Measurements from ENCODE around the gene DPP9.
"Not testable (repeated sequence)": the region's sequence is repeated elsewhere in the genome, so short reads cannot be mapped to it uniquely, and the experiment has no call there.

Gene DPP9

DNA sequence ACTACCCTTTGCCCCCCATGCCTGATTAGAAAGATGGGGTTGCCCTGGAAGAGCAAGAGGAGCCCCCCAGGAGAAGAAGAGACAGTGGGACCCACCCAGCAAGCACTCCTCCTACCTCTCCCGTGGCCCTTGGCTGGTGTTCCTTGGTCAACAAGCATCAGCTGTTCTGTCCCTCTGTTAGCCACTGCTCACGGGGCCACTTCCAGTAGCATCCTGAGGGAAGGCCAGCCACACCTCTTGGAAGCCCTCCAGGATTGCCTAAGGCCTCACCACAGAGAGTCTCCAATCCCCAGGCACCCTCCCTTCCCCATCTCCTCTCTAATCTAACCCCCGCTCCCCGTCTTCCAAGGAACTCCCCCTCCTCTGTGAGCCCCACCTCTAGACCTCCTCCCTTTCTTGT is 15.1 kb upstream of the DPP9 start:
- DNase-seq (ENCODE audit: low read depth) = no peak

DNA sequence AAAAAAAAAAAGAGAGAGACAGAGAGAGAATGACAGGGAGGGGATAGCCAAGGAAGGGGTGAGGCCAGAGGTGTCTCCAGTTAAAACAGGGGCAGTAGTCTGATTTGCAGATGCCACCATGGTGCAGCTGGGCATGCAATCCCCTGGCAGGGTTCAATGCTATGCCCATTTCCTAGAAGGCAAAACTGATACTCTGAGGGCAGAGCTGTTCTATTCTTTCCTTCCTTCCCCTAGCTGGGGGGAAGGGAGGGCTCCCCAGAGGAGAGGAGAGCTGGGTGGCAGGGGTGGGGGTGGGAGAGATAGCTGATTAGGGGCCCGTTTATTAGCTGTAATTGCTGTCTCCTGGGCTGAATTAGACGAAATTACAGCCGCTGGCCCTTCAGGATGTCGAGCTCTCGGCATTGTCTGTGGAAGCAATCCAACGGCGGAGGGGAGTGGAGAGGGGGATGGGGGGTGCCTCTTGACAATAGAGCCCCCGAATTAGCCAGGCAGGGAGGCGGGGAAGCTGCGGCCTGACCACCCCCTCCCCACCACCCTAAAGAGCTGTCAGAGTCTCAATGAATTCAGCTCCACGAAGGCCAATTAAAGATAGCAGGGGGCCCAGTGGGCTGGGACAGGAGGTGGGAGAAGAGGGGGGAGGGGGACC is 14.4 kb upstream of the DPP9 start:
- DNase-seq (ENCODE audit: low read depth) = no peak

DNA sequence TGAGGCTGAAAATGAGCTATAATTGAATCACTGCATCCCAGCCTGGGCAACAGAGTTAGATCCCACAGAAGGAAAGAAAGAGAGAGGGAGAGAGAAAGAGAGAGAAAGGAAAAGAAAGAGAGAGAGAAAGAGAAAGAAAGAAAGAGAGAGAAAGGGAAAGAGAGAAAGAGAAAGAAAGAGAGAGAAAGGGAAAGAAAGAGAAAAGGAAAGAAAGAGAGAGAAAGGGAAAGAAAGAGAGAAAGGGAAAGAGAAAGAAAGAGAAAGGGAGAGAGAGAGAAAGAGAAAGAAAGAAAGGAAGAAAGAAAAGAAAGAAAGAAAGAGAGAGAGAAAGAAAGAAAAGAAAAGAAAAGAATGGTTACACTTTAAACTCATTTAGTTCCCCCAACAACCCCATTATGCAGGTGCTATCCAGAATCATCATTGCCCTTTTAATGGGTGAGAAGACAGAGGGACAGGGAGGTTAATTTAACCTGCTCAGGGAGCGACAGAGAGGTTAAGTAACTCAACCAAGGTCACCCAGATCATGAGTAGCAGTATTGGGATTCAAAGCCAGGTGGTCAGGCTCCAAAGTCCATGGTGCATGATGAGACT is 10.2 kb upstream of the DPP9 start:
- DNase-seq (ENCODE audit: low read depth) = no peak

DNA sequence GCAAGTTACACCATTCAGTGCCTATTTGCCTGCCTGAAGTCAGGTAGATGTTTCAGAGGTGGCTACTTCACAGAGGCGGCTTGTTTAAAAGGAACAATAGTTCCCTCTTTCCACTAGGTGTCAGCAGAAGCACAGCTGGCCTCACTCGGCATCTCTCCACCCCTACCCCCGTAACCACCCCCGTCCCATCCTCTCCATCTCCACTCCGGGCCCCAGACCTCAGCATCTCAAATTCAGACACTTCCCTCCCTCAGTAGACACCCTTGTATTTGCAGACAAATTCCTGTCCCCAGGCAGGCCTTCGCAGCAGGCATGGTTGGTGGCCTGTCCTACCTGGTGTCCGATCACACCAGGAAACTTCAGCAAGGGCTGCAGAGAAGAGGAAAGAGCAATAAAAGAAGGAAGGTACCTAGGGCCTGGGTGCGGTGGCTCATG is 9.1 kb upstream of the DPP9 start:
- DNase-seq (ENCODE audit: low read depth) = peak; percentile 75

DNA sequence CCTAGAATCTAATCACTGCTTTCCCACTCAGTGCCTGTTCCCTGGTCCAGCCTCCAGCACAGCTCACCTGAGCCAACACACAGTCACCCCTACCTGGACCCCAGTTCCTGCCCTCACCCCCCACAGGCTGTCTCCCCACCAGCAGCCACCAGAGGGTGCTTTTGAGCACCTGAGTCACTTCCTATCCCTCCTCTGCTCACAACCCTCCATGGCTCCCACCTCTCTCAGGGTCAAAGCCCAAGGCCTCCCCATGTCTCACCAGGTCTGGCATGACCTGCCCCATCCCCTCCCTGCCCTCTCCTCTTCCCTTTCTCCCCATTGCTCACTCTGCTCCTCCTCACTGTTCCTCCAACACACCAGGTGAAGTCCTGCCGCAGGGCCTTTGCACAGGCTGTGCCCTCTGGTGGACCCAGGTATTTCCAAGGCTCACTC is 7.1 kb upstream of the DPP9 start:
- peak; percentile 41 for DNase-seq (ENCODE audit: low read depth)

DNA sequence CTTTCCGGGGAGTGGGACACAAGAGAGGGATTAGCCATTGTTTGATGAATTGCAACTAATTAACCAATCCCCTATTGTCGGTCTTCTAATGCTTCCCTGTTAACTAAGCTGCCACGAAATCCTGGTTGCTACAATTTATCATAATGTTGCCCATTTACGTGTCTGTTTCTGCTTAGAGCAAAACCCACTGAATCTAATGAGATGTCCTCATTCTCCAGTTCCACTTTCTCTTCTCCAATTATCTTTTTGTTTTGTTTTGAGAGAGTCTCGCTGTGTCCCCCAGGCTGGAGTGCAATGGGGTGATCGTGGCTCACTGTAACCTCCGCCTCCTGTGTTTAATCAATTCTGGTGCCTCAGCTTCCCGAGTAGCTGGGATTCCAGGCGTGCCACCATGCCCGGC is 5.2 kb upstream of the DPP9 start:
- DNase-seq (ENCODE audit: low read depth) = no peak

DNA sequence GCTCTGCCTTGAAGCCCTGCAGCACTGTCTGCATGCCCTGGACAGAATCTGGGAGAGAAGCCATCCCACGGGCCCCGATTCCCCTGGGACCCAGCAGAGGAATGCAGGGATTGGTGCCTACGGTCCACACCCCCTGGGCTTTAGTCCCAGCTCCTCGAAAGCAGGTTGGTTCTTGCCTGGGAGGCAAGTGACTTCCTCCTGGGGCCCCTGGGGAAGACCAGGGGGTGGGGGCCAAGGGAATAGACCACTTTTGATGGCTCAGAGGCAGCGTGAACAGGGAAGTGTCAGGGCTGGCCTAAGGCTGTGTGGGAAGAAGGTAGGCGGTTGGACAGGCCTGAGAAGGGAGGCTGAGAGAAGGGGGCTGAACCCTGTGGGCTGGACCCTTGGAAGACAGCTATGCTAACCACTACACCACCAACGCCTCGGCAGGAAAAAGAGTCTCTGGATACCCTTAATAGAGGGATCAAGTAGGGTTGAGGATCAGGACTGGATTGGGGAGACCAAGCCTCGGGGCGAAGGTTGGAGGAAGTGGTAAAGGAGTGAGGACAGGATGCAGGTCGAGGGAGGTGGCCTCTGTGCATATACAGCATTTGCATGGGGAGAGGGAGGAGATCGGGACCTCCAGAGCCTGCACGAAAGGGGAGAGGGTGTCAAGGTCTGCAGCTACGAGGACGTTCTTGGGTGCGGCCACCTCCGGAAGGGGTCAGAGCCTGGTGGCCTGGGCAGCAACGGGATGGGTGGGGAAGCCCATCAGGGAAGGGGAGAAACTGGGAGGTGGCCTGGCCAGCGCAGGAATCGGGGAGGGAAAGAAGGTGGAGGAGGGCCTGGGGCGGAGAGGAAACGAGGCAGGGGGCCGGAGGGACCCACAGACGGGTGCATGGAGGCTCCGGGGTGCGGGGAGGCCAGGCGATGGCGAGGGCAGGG is 709 bp downstream of the DPP9 start:
- DNase-seq (ENCODE audit: low read depth) = peak; percentile 46

DNA sequence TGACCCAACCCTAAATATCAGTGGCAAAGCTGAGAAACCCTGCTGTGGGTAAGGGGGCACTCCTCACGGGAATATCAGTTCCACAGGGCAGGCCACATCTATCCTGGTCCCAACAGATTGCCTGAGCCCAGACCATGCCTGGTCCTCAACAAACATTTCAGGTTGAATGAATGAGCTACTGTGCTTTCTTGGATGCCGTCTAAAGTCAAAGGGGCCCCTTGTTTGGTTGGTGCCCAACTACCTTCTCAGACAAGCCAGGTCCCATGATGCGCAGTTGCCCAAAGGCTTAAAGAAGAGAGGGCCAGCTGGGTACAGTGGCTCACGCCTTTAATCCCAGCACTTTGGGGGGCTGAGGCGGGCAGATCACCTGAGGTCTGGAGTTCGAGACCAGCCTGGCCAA is 2.4 kb downstream of the DPP9 start:
- no peak for DNase-seq (ENCODE audit: low read depth)

DNA sequence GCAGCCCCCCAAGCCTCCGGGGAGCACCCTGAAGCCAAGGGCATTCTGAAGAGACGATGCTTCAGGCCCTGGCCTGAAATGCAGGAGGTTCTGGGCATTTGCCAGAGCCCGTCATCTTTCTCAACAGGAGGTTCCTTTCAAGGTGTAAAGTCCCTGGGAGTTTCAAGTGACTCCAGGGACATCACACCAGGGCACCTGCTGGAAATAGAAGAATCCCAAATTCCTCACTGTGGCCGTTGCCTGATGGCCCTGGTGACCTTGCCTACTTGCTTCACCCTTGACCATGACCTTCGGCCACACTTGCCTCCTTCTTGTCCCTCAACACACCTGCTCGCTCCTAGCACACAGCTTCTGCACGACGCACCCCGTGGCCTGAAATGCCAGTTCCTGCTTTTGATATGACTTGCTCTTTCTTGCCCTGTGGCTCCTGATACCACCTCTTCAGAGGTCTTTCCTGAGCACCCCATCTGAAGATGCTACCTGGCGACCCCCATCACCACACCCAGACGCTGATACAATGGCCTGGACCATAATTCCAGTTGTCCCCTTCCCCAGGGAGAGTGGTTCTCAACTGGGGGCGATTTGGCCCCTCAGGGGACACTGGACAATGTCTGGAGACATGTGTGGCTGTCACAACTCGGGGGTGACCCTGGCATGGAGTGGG is 3.5 kb downstream of the DPP9 start:
- no peak for DNase-seq (ENCODE audit: low read depth)

DNA sequence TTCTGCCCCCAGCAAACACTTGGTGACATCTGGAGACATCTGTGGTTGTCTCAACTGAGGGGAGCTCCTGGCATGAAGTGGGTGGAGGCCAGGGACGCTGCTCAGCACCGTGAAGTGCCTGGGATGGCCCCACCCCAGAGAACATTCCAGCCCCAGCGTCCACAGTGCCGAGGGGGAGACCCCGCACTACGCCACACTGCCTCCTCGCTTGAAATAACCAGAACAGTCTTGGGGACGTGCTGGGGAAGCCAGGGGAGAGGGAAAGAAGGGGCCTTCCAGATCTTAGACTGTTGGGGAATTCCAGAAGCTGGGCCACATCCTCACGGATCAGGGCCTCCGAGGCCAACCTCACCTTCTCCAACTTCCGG is 4.2 kb downstream of the DPP9 start:
- no peak for DNase-seq (ENCODE audit: low read depth)

DNA sequence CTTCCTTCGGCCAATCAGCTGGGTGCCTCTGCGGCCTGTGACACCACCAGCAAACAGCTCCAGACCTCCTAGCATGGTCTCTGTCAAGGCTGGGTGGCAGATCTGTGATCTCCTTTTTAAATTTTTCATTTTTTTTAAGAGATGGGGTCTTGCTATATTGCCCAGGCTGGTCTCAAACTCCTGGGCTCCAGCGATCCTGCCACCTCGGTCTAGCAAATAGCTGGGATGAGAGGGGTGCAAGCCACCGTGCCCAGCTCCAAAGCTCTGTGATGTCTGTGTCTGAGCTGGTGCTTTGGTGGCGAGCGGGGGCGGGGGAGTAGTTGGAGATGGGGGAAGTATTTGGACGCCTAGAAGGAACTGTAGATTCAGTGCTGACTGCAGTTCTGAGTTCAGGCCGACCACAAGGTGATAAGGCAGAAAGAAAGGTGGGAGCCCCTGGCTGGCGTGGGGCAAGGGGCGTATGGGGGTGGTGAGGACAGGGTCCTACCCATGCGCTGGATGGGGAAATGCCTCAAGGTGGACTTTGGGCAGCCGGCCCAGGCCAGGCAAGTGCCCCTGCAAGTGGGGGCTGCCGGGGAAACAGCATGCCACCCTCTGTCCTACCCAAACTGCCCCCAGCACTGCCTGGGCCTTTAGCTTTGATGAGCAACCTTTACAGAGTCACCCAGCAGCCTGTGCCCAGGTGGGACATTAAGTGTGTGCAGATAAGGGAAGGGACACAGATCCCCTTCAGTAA is 5.5 kb downstream of the DPP9 start:
- no peak for DNase-seq (ENCODE audit: low read depth)

DNA sequence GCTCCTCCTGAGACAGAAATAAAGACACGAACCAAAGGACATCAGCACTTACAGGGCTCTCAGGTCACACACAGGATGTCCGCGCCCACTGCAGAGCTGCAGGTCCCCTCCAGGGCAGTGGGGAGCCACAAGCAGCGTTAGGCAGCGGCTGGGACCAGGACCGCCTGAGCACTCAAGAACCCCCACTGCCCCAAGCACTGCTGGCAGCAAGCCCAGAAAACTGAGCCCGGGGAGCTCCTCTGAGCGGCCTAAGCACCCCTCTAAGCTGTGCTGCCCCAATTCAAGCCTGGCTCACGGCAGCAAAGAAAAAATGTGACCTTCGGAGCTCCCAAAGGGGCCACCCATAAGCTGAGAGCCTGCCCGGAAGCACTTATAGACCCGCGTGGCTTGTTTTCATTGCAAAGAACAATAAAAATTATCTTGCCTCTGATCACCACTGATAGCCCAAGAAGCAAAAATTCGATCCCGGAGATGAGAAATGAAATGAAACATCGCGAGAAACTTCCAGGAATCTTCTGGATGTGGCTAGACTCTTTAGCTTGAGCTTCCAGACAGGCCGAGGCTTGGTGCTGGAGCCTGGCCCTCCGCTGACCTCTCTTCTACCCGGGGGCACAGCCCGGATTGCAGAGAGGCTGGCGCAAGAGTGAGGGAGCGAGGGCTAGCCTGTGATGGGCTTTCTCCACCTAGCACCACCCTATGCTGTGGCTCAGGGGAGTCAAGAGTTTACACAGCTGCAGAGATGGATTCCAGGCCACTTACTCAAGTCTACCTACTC is 6.3 kb downstream of the DPP9 start:
- DNase-seq (ENCODE audit: low read depth) = peak; percentile 78

DNA sequence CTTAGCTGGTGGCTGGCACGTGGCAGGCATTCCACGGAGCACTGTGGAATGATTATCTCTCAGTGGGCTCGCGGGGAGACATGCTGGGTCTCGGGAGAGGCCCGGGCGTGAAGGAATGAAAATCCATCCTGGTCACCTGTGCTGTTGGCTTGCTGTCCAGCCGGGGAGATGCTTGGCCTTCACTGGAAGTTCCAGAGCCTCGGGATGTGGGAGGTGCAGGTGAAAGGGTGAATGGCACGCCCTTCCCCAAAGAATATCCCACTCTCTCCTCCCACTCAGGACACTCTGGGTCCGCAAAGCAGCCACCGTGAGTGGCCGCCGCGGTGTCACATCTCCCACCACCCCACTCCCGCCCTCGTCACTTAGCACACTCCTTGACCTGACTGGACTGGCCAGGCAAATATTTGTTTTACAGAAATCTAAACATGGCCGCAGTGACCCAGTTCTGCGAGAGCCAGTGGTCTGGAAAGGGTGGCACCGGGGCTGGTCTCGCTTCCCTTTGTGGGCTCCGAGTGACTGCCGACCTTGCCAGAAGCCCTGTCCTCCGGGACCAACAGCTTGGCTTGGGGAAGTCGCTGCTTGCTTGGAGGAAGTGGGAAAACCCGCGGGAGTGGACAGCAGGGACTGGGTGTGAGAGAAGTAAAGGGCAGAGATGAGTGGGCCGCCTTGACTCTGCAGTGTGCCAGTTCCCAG is 8.0 kb downstream of the DPP9 start:
- no peak for DNase-seq (ENCODE audit: low read depth)

DNA sequence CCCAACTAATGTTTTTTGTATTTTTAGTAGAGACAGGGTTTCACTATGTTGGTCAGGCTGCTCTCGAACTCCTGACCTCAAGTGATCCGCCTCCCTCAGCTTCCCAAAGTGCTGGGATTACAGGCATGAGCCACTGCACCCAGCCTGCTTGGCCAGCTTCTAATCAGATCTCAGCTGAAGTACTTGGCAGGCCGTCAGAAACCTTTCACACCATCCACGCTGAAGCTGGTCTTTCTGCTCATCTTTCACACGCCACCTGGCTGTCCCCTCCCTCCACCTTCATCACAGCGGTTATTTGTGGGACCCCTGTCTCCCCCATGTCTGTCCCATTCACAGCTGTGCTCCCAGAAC is 8.5 kb downstream of the DPP9 start:
- not testable (repeated sequence) for DNase-seq (ENCODE audit: low read depth)

DNA sequence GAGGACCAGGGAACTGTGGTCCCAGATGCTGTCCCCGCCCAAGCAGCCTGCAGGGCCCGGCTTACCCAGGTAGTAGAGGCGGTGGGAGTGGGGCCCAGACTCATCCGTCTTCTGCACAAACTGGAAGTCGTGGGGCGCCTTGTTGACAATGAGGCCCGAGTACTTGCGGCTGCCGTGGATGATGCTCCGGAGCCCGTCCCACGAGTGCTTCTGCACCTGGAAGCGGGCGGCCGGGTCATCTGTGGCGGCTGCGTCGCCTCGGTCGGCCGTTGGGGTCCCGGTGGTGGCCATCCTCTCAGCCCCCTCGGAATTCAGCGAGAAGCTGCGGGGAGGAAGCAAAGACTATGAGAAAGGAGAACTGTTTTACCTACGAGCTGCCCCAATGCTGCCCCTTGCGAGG is 9.6 kb downstream of the DPP9 start:
- no peak for DNase-seq (ENCODE audit: low read depth)

DNA sequence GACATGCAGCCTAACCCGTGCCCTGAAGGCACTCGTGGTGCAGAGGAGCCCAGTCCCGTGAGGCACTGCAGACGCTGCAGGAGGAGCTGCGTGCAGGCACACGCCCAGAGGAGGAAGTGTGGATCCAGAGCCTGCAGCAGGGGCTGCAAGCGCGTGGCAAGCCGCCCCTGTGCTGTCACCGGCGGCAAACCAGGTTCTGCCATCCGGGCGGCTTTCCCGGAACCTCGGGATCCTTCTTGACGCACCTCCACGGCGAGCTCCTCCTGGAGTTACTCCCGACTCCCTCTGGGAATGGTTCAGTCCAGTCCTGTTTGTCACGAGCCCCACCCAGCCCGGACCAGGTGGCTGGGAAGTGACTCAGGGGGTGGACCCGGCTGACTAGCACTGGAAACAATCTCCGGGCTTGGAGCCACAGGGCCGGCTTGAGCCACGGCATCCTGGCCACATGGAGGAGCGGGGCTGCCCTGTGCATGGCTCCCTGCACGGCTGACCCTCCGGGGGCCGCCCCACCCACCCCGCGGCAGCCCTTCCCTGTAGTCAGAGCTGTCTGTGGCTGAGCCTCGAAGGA is 10.2 kb downstream of the DPP9 start:
- DNase-seq (ENCODE audit: low read depth) = peak; percentile 100

DNA sequence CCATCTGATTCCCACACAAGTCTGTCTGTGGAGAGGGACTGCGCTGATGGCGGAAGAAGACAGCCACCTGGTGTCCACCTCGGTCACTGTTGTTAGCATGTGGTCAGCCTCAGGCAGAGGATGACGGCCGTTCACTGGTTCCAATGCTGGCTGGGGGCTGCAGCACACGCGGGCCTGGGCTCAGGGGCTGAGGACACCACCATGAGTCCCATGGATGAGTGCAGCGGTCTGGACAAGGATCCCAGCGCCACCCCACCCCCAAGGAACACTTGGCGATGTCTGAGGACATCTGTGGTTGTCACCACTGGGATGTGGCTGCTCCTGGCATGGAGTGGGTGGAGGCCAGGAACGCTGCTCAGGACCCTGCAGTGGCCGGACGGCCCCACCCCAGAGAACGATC is 10.9 kb downstream of the DPP9 start:
- DNase-seq (ENCODE audit: low read depth) = no peak

DNA sequence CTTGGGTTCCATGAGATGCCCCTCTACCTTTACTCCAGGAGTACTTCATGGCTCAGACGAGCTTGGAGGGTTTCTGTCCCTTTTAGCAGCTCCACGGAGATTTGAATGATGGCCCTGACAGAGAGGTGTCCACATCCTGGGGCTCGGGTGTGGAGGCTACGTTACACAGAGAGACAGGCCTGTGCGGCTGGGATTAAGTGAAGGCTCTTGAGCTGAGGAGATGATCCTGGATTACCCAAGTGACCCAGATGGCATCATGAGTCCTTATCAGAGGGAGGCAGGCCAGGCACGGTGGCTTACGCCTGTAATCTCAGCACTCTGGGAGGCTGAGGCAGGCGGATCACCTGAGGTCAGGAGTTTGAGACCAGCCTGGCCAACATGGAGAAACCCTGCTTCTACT is 12.4 kb downstream of the DPP9 start:
- DNase-seq (ENCODE audit: low read depth) = no peak

DNA sequence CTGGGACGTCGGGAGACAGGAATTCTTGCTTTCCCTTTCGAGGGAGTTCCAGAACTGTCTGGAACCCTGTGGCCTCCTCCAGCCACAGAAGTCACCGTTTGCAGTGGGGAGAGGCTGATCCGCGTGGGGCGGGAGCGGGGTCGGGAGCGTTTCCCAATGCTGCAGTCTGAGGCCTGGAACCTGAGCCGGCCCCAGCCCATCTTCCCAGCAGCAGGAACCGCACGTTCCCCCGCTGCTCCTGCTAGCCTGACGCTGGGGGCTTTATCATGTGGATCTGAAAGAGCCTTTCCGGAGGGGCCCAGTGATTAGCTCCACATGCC is 13.4 kb downstream of the DPP9 start:
- no peak for DNase-seq (ENCODE audit: low read depth)

Measured in ELR (cell line).